Measurements from ENCODE around the gene SKOR2.
A peak's percentile ranks its signal among the peaks of the same experiment; 100 is the strongest.
"Not testable (repeated sequence)": the region's sequence is repeated elsewhere in the genome, so short reads cannot be mapped to it uniquely, and the experiment has no call there.

SKOR2 gene

DNA sequence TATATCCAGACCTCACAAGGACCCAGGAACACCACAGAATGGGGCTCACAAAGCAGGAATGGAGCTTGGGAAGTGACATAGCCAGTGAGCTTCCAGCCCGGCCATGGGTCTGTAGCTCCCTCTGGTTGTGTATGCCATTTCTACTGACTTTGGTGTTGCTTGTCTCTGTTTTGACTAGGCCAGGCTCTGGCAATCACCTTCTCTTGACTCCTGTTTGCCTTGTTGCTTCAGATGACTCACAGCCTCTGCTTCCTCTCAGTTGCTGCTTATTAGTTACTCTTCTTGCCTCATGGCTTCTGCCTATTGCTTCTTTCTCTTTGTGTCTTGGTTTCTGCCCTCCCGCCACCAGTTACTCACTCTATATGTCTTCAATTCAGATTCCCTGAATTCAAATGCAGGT lies 59.5 kb downstream of the SKOR2 start:
- no peak for DNase-seq (ENCODE audit: low spot score)

DNA sequence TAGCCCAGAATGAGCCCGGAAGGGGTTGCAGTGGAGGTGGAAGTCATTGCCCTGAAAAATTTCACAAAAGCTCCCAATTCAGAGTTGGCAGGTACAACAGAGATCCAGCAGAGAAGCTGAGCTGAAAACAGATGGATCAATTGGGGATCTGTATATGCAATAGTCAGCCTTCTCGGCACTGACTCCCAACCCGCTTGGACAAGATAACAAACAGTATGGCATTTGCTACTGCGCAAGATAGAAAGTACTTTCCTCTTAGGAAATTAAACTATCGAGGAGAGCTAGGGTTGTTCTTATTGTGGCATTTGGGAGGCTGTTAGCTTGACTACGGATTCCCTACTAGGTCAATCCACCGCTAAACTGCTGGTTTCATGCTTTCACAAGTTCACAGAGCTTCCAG lies 63.7 kb downstream of the SKOR2 start:
- DNase-seq (ENCODE audit: low spot score) = no peak

GRCh38 chr18:47184419-47185050 lies 66.9 kb downstream of the SKOR2 start:
- no peak for DNase-seq (ENCODE audit: low spot score)

GRCh38 chr18:47182156-47182555 lies 69.3 kb downstream of the SKOR2 start:
- DNase-seq (ENCODE audit: low spot score) = not testable (repeated sequence)

DNA sequence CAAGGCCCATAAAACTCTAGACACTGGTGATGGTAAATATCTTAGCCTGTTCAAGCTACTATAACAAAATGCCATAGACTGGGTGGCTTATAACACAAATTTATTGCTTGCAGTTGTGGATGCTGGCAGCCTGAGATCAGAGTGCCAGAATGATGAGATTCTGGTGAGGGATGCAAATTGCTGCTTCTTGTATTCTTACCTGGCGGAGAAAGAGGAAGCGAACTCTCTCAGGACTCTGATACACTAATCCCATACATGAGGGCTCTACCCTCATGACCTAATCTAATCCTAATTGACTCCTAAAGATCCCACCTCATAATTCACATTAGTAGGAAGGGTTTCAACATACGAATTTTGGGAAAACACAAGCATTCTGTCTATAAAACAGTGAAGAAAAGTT lies 70.7 kb downstream of the SKOR2 start:
- DNase-seq (ENCODE audit: low spot score) = peak; percentile 39

- DNase-seq (ENCODE audit: low spot score) = no peak
Measured at GRCh38 chr18:47179520-47179919, 71.9 kb downstream of the SKOR2 start.

- DNase-seq (ENCODE audit: low spot score) = peak; percentile 87
Measured at GRCh38 chr18:47175898-47176575, 75.4 kb downstream of the SKOR2 start, which contains the start of gene IER3IP1. Gene IER3IP1 (minus strand): TSS chr18:47176364. CDS start chr18:47176277, 87 bp downstream.

GRCh38 chr18:47175283-47175897 lies 76.1 kb downstream of the SKOR2 start:
- no peak for DNase-seq (ENCODE audit: low spot score)

DNA sequence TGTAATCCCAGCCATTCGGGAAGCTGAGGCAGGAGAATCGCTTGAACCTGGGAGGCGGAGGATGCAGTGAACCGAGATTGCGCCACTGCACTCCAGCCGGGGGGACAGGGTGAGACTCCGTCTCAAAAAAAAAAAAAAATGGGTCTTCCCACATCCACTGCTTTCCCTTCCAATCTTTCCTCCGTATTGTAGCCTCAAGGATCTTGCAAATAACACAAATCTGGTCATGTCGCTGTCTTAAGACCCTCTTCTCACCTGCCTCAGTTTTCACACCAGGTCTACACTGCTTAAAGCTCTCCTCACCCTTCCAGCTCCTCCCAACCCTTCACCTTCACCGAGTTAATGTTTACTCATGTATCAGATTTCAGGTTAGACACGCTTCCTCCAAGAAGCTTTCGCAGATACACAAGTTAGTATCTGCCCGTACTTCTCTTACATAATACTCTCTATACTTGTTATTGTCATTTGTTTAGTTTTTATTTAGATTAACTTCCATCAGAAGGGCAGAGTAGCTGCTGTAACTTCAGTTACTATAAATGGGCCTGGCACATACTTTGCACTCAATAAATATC lies 76.8 kb downstream of the SKOR2 start:
- no peak for DNase-seq (ENCODE audit: low spot score)

DNA sequence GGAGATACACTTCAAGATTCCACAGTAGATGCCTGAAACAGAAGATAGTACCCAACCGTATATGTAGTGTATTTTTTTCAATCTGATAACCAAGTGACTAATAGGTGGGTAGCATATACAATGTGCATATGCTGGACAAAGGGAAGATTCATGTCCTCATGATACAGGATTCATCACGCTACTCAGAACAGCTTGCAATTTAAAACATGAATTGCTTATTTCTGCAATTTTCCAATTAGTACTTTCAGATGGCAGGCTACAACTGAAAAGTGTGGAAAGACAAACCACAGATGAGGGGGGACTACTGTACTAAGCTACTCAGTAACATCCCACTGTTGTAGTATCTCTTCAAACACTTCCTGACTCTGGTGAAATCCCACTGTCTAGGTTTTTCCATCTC lies 79.0 kb downstream of the SKOR2 start:
- DNase-seq (ENCODE audit: low spot score) = no peak

DNA sequence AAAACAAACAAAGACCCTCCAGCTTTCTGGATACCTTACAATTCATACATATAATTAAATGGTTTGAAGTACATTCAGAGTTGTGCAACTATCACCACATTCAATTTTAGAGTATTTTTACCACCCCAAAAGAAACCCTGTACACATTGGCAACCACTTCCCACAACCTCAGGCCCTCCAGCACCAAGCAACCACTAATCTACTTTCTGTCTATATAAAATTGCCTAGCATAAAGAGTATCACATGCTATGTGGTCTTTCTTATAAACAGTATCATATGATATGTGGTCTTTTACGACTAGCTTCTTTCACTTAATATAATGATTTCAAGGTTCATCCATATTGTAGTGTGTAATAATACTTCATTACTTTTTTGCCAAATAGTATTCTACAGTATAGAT lies 82.5 kb downstream of the SKOR2 start:
- DNase-seq (ENCODE audit: low spot score) = no peak

DNA sequence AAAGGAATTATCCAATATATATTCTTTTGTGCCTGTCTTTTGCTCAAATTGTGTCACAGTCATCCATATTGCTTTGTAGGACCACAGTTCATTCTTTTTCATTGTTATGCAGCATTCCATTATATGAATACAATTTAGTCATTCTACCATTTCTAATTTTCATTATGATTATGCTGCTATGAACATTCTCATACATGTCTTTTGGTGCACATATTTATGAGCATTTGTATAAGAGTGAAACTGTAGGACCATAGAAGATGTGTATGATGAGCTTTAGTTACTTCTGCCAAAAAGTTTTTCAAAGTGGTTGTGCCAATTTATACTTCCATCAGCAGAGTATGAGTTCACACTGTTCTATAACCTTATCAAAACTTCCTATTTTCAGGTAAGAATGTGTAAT lies 83.0 kb downstream of the SKOR2 start:
- DNase-seq (ENCODE audit: low spot score) = no peak

- no peak for DNase-seq (ENCODE audit: low spot score)
Measured at GRCh38 chr18:47166294-47166693, 85.2 kb downstream of the SKOR2 start.

DNA sequence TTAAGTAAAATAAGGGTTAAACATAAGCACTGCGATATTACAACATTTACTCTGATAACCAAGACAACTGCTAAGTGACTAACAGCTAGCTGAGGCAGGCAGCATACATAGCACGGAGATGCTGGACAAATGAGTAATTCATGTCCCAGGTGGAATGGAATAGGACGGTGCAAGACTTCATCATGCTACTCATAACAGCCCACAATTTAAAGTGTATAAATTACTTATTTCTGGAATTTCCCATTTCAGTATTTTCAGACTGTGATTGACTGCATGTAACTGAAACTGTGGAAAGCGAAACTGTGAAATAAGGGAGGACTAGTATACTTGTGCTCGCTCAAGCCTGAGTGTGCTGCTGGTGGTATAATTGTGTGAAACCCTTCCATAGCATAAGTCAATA lies 88.2 kb downstream of the SKOR2 start:
- no peak for DNase-seq (ENCODE audit: low spot score)

DNA sequence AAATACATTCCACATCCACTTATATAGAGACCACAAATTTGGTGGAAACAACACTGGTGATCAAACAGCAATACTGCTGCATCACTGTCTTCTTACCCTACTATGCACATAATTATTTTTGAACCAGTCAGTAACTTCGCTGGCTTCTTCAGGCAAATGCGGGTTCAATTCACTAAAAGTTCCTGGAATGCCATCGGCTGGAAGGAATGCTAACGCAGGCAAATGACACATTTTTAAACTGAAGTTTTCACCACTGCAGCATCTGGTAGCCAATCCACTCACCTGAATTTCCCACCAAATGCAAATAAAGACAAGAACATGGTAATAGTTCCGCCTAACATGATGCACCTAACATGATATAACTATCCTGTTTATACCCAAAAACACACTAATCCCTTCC lies 91.2 kb downstream of the SKOR2 start:
- DNase-seq (ENCODE audit: low spot score) = no peak

DNA sequence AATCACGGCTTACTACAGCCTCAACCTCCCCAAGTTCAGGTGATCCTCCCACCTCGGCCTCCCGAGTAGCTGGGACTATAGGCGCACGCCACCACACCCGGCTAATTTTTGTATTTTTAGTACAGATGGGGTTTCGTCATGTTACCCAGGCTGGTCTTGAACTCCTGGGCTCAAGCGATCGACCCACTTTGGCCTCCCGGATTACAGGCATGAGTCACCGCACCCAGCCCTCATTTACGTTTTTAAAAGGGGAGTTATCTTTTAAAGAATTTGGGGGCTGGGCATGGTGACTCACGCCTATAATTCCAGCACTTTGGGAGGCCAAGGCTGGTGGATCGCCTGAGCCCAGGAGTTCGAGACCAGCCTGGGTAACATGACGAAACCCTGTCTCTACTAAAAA lies 93.1 kb downstream of the SKOR2 start:
- DNase-seq (ENCODE audit: low spot score) = not testable (repeated sequence)

All from germinal center (tissue), 1 donor.